Measurements from ENCODE around the gene TRIM13. TPM values are rescaled to one million over a fixed set of nuclear protein-coding genes. Genes with fewer than 3 reads are reported as not detected.

TRIM13 gene
- total RNA-seq, 1 donor from 2014 or later, result 38.2 TPM

GRCh38 chr13:50026788-50027473, 30.1 kb downstream of the TRIM13 start:
- no peaks in the 10 kb centered on the region for H3K36me3 Mint-ChIP-seq
- H3K27me3 Mint-ChIP-seq (ENCODE audit: low read depth), result no peaks in the 10 kb centered on the region
- peaks cover 25% of the 10 kb centered on the region for H3K4me1 Mint-ChIP-seq
- H3K4me3 Mint-ChIP-seq, result no peak overlapping the region
- peak overlapping the region; percentile 51 for H3K27ac Mint-ChIP-seq
- TF ChIP-seq CTCF (IDR thresholded peaks at IDR 0.05; ENCODE audit: unreplicated experiment), result no peak
- no peaks in the 10 kb centered on the region for H3K9me3 Mint-ChIP-seq
- DNase-seq (ENCODE audit: low spot score in 2 of 2, unreplicated experiment in 2 of 2), result no peak

GRCh38 chr13:50030315-50030714, 33.5 kb downstream of the TRIM13 start:
- Mint-ChIP-seq H3K36me3 (no peaks in the 10 kb centered on the region), H3K4me1 (peaks cover 21% of the 10 kb centered on the region), H3K27me3 (ENCODE audit: low read depth) (no peaks in the 10 kb centered on the region), H3K4me3 (no peak overlapping the region), H3K9me3 (no peaks in the 10 kb centered on the region), H3K27ac (no peak overlapping the region)
- TF ChIP-seq CTCF (IDR thresholded peaks at IDR 0.05; ENCODE audit: unreplicated experiment), result no peak
- DNase-seq (ENCODE audit: low spot score in 2 of 2, unreplicated experiment in 2 of 2), result no peak

- Mint-ChIP-seq H3K9me3 (no peaks in the 10 kb centered on the region), H3K27ac (no peak overlapping the region), H3K27me3 (ENCODE audit: low read depth) (no peaks in the 10 kb centered on the region), H3K36me3 (no peaks in the 10 kb centered on the region), H3K4me1 (peaks cover 9% of the 10 kb centered on the region), H3K4me3 (no peak overlapping the region)
- DNase-seq (ENCODE audit: low spot score in 2 of 2, unreplicated experiment in 2 of 2), result no peak
- no peak for TF ChIP-seq CTCF (IDR thresholded peaks at IDR 0.05; ENCODE audit: unreplicated experiment)
These were observed 36.9 kb downstream of the TRIM13 start for GRCh38 chr13:50033725-50034124.

GRCh38 chr13:50037788-50038187, 40.9 kb downstream of the TRIM13 start:
- Mint-ChIP-seq H3K36me3 (no peaks in the 10 kb centered on the region), H3K4me3 (no peak overlapping the region), H3K27ac (no peak overlapping the region), H3K4me1 (peaks cover 11% of the 10 kb centered on the region), H3K9me3 (no peaks in the 10 kb centered on the region), H3K27me3 (ENCODE audit: low read depth) (no peaks in the 10 kb centered on the region)
- TF ChIP-seq CTCF (IDR thresholded peaks at IDR 0.05; ENCODE audit: unreplicated experiment), result no peak
- DNase-seq (ENCODE audit: low spot score in 2 of 2, unreplicated experiment in 2 of 2), result no peak

- Mint-ChIP-seq H3K27ac (no peak overlapping the region), H3K4me1 (peaks cover 10% of the 10 kb centered on the region), H3K9me3 (no peaks in the 10 kb centered on the region), H3K27me3 (ENCODE audit: low read depth) (no peaks in the 10 kb centered on the region), H3K36me3 (peaks cover 1% of the 10 kb centered on the region), H3K4me3 (no peak overlapping the region)
- no peak for DNase-seq (ENCODE audit: low spot score in 2 of 2, unreplicated experiment in 2 of 2)
- no peak for TF ChIP-seq CTCF (IDR thresholded peaks at IDR 0.05; ENCODE audit: unreplicated experiment)
These were observed 41.4 kb downstream of the TRIM13 start for GRCh38 chr13:50038266-50038665.

All from mesothelial cell of epicardium (in vitro differentiated cells).